Skeletal muscle tissue (tissue), 4 donors: ENCODE results near the gene ATP5F1A. TPM values are rescaled to one million over a fixed set of nuclear protein-coding genes. Genes with fewer than 3 reads are reported as not detected.
"Not testable (repeated sequence)": the region's sequence is repeated elsewhere in the genome, so short reads cannot be mapped to it uniquely, and the experiment has no call there.

Experiments
- H3K27ac ChIP-seq: one replicate; pipeline ENCODE4 v1.7.0; 2013; ENCODE audit warnings: mild to moderate bottlenecking, low read depth, low read length, inconsistent platforms
- H3K27me3 ChIP-seq, 3 donors: one replicate each; pipeline ENCODE4 v1.7.0; 2013; ENCODE audit warnings: low read length in 3 of 3; ENCODE audit not compliant: control insufficient read depth in 3 of 3, insufficient read depth in 3 of 3
- H3K36me3 ChIP-seq, 3 donors: one replicate each; pipeline ENCODE4 v1.7.0; 2013; ENCODE audit warnings: low read length in 3 of 3; ENCODE audit not compliant: control insufficient read depth in 3 of 3, insufficient read depth in 3 of 3
- H3K4me1 ChIP-seq, 3 donors: one replicate each; pipeline ENCODE4 v1.7.0; 2013; ENCODE audit warnings: low read length in 3 of 3, mild to moderate bottlenecking in 3 of 3; ENCODE audit not compliant: control insufficient read depth in 3 of 3, insufficient read depth in 3 of 3
- H3K4me3 ChIP-seq, 3 donors: one replicate each; pipeline ENCODE4 v1.7.0; 2013; ENCODE audit warnings: low read length in 3 of 3
- H3K9ac ChIP-seq, 3 donors: one replicate each; pipeline ENCODE4 v1.7.0; 2013; ENCODE audit warnings: low read length in 3 of 3, mild to moderate bottlenecking in 3 of 3, moderate library complexity in 2 of 3, low read depth in 1 of 3
- H3K9me3 ChIP-seq, 3 donors: one replicate each; pipeline ENCODE4 v1.7.0; 2013; ENCODE audit warnings: low read length in 3 of 3; ENCODE audit not compliant: control insufficient read depth in 3 of 3
- total RNA-seq: library from RNA; depleted of rRNA; stranded (reverse); fragments of >200 nt; gene quantifications from one replicate; pipeline ENCODE4 v1.2.3, GENCODE V29; 2014
- donor health status: Osteomylitis.

Gene ATP5F1A
- total RNA-seq, 1 donor from 2014 or later = 584 TPM

GRCh38 chr18:46109386-46109785 is 11.3 kb upstream of the ATP5F1A start:
- H3K9me3 ChIP-seq = no peaks in the 10 kb centered on the region
- H3K36me3 ChIP-seq = peaks cover 0 to 1% (median 0%) of the 10 kb centered on the region in 3 donors
- H3K27me3 ChIP-seq = no peaks in the 10 kb centered on the region
- H3K4me1 ChIP-seq = peaks cover 6 to 8% (median 7%) of the 10 kb centered on the region in 3 donors
- no peak overlapping the region for H3K9ac ChIP-seq
- H3K4me3 ChIP-seq = no peak overlapping the region
- H3K27ac ChIP-seq = no peak overlapping the region

GRCh38 chr18:46104128-46104911 is 6.2 kb upstream of the ATP5F1A start, which contains the start of gene HAUS1:
Gene HAUS1 (plus strand): TSS chr18:46104385. CDS start chr18:46104412, 27 bp downstream.
- H3K4me3 ChIP-seq = peak within 1 kb of the TSS; percentile 86 to 95 (median 93)
- H3K36me3 ChIP-seq = no peaks in the 10 kb centered on the region
- H3K27ac ChIP-seq = peak within 1 kb of the TSS; percentile 66
- peaks cover 6 to 8% (median 8%) of the 10 kb centered on the region in 3 donors for H3K4me1 ChIP-seq
- H3K27me3 ChIP-seq = no peaks in the 10 kb centered on the region
- no peaks in the 10 kb centered on the region for H3K9me3 ChIP-seq
- H3K9ac ChIP-seq = peak within 1 kb of the TSS; percentile 75 to 91 (median 81)

GRCh38 chr18:46099463-46099862 is 1.4 kb upstream of the ATP5F1A start:
- Histone ChIP-seq H3K36me3 (peaks cover 0 to 3% (median 3%) of the 10 kb centered on the region in 3 donors), H3K27me3 (no peaks in the 10 kb centered on the region), H3K4me1 (peaks cover 12 to 20% (median 12%) of the 10 kb centered on the region in 3 donors), H3K27ac (no peak overlapping the region), H3K9me3 (no peaks in the 10 kb centered on the region), H3K9ac (no peak overlapping the region), H3K4me3 (no peak overlapping the region)

GRCh38 chr18:46098616-46098933 is 479 bp upstream of the ATP5F1A start:
- Histone ChIP-seq H3K27ac (peak overlapping the region; percentile 97), H3K9ac (peak overlapping the region; percentile 74 to 100 (median 86))

GRCh38 chr18:46097431-46097800 is 680 bp downstream of the ATP5F1A start:
- peaks cover 15 to 22% (median 18%) of the 10 kb centered on the region in 3 donors for H3K4me1 ChIP-seq
- peak overlapping the region; percentile 98 to 99 (median 99) for H3K4me3 ChIP-seq
- H3K36me3 ChIP-seq = peaks cover 10 to 13% (median 13%) of the 10 kb centered on the region in 3 donors
- H3K27me3 ChIP-seq = no peaks in the 10 kb centered on the region
- H3K9ac ChIP-seq = peak overlapping the region; percentile 95 to 100 (median 100)
- H3K27ac ChIP-seq = peak overlapping the region; percentile 97
- no peaks in the 10 kb centered on the region for H3K9me3 ChIP-seq

More at GRCh38 chr18:46098616-46098933, 479 bp upstream of the ATP5F1A start:
- Histone ChIP-seq H3K4me3 (peak overlapping the region; percentile 98 to 99 (median 99)), H3K9me3 (no peaks in the 10 kb centered on the region), H3K36me3 (peaks cover under 1 to 8% (median 3%) of the 10 kb centered on the region in 3 donors), H3K27me3 (no peaks in the 10 kb centered on the region), H3K4me1 (peaks cover 13 to 18% (median 15%) of the 10 kb centered on the region in 3 donors)

GRCh38 chr18:46096651-46097300 is 1.3 kb downstream of the ATP5F1A start:
- H3K4me3 ChIP-seq = peak overlapping the region; percentile 98 to 99 (median 99)
- peak overlapping the region; percentile 97 for H3K27ac ChIP-seq
- no peaks in the 10 kb centered on the region for H3K27me3 ChIP-seq
- no peaks in the 10 kb centered on the region for H3K9me3 ChIP-seq
- peak overlapping the region; percentile 95 to 100 (median 100) for H3K9ac ChIP-seq
- peaks cover 10 to 14% (median 13%) of the 10 kb centered on the region in 3 donors for H3K36me3 ChIP-seq
- peaks cover 15 to 22% (median 18%) of the 10 kb centered on the region in 3 donors for H3K4me1 ChIP-seq

GRCh38 chr18:46095532-46095931 is 2.6 kb downstream of the ATP5F1A start:
- Histone ChIP-seq H3K4me1 (peaks cover 15 to 22% (median 22%) of the 10 kb centered on the region in 3 donors), H3K27me3 (no peaks in the 10 kb centered on the region), H3K9ac (no peak overlapping the region), H3K27ac (no peak overlapping the region), H3K36me3 (peaks cover 17 to 26% (median 20%) of the 10 kb centered on the region in 3 donors), H3K9me3 (no peaks in the 10 kb centered on the region), H3K4me3 (peak overlapping the region in 1 of 3 donors; percentile 22)

GRCh38 chr18:46088501-46088900 is 9.6 kb downstream of the ATP5F1A start:
- H3K9me3 ChIP-seq, H3K4me1 ChIP-seq, H3K27ac ChIP-seq, H3K4me3 ChIP-seq, H3K27me3 ChIP-seq, H3K9ac ChIP-seq: not testable (repeated sequence)
- peaks cover 81 to 84% (median 83%) of the 10 kb centered on the region in 3 donors for H3K36me3 ChIP-seq

GRCh38 chr18:46084431-46084830 is 13.7 kb downstream of the ATP5F1A start:
- no peak overlapping the region for H3K27ac ChIP-seq
- no peak overlapping the region for H3K9ac ChIP-seq
- no peaks in the 10 kb centered on the region for H3K4me1 ChIP-seq
- no peak overlapping the region for H3K4me3 ChIP-seq
- no peaks in the 10 kb centered on the region for H3K27me3 ChIP-seq
- peaks cover 66 to 85% (median 72%) of the 10 kb centered on the region in 3 donors for H3K36me3 ChIP-seq
- H3K9me3 ChIP-seq = no peaks in the 10 kb centered on the region

GRCh38 chr18:46080156-46080555 is 17.9 kb downstream of the ATP5F1A start:
- H3K9me3 ChIP-seq = no peaks in the 10 kb centered on the region
- no peak overlapping the region for H3K4me3 ChIP-seq
- H3K4me1 ChIP-seq = no peaks in the 10 kb centered on the region
- no peak overlapping the region for H3K27ac ChIP-seq
- H3K36me3 ChIP-seq = peaks cover 27 to 55% (median 46%) of the 10 kb centered on the region in 3 donors
- H3K27me3 ChIP-seq = no peaks in the 10 kb centered on the region
- H3K9ac ChIP-seq = no peak overlapping the region
